Epidermal melanocyte (primary cell): ENCODE measurements around the gene THAP9.

Experiments used
- DNase-seq: peaks from one replicate; pipeline ENCODE4 v3.0.0; 2011; ENCODE audit warnings: low spot score; ENCODE audit not compliant: insufficient read length

The THAP9 gene

DNA sequence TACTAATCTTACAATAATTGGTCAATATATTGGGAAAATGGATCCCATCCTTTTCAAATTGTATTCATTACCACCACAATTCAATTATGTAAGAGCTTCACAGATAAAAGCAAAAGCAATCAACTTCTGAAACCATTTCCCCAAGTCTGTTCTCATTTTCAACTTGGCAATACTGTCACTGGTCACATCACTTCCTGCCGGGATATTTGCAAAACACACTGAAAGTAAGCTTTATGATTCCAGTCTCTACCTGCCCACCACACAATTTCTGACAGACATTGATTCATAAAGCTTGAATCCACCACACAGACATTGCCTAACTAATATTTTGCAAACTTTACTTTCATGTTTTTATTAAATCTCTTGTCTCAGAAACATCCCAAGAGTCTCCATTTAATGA lies 56.5 kb downstream of the THAP9 start:
- DNase-seq, result no peak

DNA sequence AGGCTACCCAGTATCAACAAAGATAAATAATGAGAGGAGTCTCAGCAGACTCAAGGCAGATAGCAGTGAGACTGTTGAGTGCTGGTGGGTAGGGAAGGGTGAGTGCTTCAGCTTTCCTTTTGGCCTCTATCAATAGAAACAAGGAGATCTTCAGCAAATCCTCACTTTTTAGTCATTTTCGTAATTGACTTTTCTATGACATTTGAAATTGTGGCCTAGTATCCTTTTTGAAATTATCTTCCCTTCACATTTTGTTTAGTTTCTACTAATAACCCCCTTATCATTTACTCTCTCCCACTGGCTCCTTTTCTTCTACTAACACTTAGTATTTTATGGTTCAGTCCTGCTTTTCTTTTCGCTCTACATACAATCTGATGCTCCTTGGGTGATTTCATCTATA lies 65.2 kb downstream of the THAP9 start:
- no peak for DNase-seq

DNA sequence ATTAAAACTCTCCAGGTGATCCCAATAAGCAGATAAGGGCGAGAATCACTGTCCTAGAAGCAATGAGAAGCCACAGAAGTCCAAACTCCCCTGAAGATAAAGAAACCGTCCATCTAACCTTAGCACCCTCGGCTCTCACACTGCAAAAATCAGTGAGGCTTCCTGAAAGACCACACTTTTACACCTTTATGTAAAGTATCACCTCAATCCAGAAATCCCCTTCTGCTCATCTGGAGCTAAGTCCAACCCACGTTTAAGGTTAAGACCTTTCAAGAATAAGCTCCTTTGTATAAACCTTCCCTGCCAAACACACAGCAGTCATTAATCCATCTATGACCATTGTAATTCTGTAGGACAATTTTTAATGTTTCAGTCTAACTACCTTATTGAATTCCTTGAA lies 68.4 kb downstream of the THAP9 start:
- DNase-seq, result no peak

DNA sequence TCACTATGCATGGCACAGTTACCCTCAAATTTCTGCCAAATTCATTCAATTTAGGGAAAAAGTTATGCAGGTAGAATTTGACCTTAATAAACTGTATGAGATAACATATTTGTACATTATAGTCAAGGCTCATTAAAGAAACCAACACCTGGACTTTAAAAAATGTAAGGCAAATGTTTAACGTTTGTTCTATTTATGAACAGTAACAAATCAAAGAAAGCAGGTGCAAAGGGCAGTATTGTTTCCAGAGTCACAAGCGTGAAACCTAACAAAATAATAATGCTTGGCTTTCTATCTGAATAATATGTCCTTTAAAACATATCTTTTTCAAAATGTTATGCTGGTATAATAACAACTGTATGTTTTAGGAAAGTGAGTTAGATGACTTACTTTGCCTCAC lies 68.9 kb downstream of the THAP9 start:
- no peak for DNase-seq
